Measurements from ENCODE around the gene PSD4. TPM values are rescaled to one million over a fixed set of nuclear protein-coding genes. Genes with fewer than 3 reads are reported as not detected.

The PSD4 gene
- polyA plus RNA-seq, 2 of the 4 experiments (the other 2 are of a cell fraction), result 5.4 to 21.6 TPM

- DNase-seq (ENCODE audit: low read depth in 1 of 2, low spot score in 1 of 2) (no peak), ATAC-seq (no peak), FAIRE-seq (no peak)
- ChIA-PET CTCF (interaction anchor here (1.2 kb wide), 1 partner anchor 15 kb away, joined by 4 read pairs; no protein-coding TSS in a partner anchor), POLR2A (no interaction called here)
- Histone ChIP-seq H3K27ac (peak overlapping the region; percentile 96), H3K4me2 (no peak overlapping the region), H3K4me1 (peaks cover 84% of the 10 kb centered on the region), H3K9me3 (no peaks in the 10 kb centered on the region), H3K4me3 (no peak overlapping the region)
- 97% methylated on average over 4 of the region's 4 CpGs for WGBS (ENCODE audit: missing lambda C conversion rate)
- TF ChIP-seq NPAS2 (CRISPR knock-in tag; IDR thresholded peaks at IDR 0.05; ENCODE audit: borderline replicate concordance) (no peak), FOSB (CRISPR knock-in tag; IDR thresholded peaks at IDR 0.05) (no peak), TFCP2L1 (CRISPR knock-in tag; IDR thresholded peaks at IDR 0.05) (no peak), SMC3 (IDR thresholded peaks at IDR 0.05) (no peak), RARB (CRISPR knock-in tag; IDR thresholded peaks at IDR 0.05) (no peak), ZNF302 (CRISPR knock-in tag; IDR thresholded peaks at IDR 0.05) (no peak), HOXA7 (CRISPR knock-in tag; IDR thresholded peaks at IDR 0.05) (no peak), CHD2 (IDR thresholded peaks at IDR 0.05; ENCODE audit: low read length, partially characterized antibody) (no peak), EHF (CRISPR knock-in tag; IDR thresholded peaks at IDR 0.05) (no peak), RFX5 (IDR thresholded peaks at IDR 0.05) (no peak), RAD21 (conservative IDR thresholded peaks at IDR 0.05 in 1 of 2, IDR thresholded peaks at IDR 0.05 in 1 of 2) (no peak), RCOR1 (IDR thresholded peaks at IDR 0.05; ENCODE audit: low read depth, low read length) (no peak), EHMT2 (IDR thresholded peaks at IDR 0.05; ENCODE audit: low read depth) (no peak), CBX2 (IDR thresholded peaks at IDR 0.05; ENCODE audit: borderline replicate concordance, low read depth) (no peak), ZC3H11A (IDR thresholded peaks at IDR 0.05) (no peak), REST (IDR thresholded peaks at IDR 0.05) (no peak), EP300 (IDR thresholded peaks at IDR 0.05) (no peak), MAX (IDR thresholded peaks at IDR 0.05) (no peak), GATA3 (IDR thresholded peaks at IDR 0.05; ENCODE audit: borderline replicate concordance) (no peak)
- TF ChIP-seq, protein P1, sequence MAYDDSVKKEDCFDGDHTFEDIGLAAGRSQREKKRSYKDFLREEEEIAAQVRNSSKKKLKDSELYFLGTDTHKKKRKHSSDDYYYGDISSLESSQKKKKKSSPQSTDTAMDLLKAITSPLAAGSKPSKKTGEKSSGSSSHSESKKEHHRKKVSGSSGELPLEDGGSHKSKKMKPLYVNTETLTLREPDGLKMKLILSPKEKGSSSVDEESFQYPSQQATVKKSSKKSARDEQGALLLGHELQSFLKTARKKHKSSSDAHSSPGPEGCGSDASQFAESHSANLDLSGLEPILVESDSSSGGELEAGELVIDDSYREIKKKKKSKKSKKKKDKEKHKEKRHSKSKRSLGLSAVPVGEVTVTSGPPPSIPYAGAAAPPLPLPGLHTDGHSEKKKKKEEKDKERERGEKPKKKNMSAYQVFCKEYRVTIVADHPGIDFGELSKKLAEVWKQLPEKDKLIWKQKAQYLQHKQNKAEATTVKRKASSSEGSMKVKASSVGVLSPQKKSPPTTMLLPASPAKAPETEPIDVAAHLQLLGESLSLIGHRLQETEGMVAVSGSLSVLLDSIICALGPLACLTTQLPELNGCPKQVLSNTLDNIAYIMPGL (CRISPR knock-in tag; IDR thresholded peaks at IDR 0.05; ENCODE audit: borderline replicate concordance), result no peak
These were observed 40.4 kb downstream of the PSD4 start for GRCh38 chr2:113214141-113214540.

DNA sequence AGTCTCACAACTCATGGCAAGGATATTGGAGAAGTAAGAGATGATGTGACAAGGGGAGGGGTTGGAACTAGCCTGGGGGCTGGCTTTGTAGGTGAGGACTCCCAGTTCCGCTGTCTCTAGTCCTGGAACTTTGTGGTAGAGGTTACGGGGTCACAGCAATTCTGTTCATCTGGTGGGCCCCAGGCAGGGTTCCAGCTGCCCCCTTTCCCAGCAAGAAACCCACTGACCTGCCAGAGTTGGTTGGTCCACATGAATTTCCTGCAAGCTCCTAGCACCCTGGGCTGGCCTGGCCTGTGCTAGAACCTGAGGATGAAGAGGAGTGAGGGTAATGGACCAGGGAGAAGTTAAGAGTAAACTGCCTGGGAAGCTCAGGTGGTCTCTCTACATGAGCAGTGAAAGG, 41.3 kb downstream of the PSD4 start:
- DNase-seq (ENCODE audit: low read depth in 1 of 2, low spot score in 1 of 2), result no peak
- POLR2A ChIA-PET, result no interaction called here
- H3K4me1 ChIP-seq, result peaks cover 84% of the 10 kb centered on the region
- 90% methylated on average over 2 of the region's 2 CpGs for WGBS (ENCODE audit: missing lambda C conversion rate)
- no peak overlapping the region for H3K4me2 ChIP-seq
- FAIRE-seq, result no peak
- peak overlapping the region; percentile 96 for H3K27ac ChIP-seq
- H3K9me3 ChIP-seq, result no peaks in the 10 kb centered on the region
- H3K4me3 ChIP-seq, result no peak overlapping the region
- CTCF ChIA-PET, result interaction anchor here (3.4 kb wide), 2 partner anchors 11 to 156 kb away, joined by 16 to 18 read pairs; no protein-coding TSS in a partner anchor
- ATAC-seq, result no peak
- TF ChIP-seq KDM5A (IDR thresholded peaks at IDR 0.05), result no peak
- TF ChIP-seq RFX5 (IDR thresholded peaks at IDR 0.05), result no peak
- TF ChIP-seq GATA3 (IDR thresholded peaks at IDR 0.05; ENCODE audit: borderline replicate concordance), result no peak
- no peak for TF ChIP-seq NFE2L2 (conservative IDR thresholded peaks at IDR 0.05; ENCODE audit: low read length)
- TF ChIP-seq, protein P2, sequence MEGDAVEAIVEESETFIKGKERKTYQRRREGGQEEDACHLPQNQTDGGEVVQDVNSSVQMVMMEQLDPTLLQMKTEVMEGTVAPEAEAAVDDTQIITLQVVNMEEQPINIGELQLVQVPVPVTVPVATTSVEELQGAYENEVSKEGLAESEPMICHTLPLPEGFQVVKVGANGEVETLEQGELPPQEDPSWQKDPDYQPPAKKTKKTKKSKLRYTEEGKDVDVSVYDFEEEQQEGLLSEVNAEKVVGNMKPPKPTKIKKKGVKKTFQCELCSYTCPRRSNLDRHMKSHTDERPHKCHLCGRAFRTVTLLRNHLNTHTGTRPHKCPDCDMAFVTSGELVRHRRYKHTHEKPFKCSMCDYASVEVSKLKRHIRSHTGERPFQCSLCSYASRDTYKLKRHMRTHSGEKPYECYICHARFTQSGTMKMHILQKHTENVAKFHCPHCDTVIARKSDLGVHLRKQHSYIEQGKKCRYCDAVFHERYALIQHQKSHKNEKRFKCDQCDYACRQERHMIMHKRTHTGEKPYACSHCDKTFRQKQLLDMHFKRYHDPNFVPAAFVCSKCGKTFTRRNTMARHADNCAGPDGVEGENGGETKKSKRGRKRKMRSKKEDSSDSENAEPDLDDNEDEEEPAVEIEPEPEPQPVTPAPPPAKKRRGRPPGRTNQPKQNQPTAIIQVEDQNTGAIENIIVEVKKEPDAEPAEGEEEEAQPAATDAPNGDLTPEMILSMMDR (IDR thresholded peaks at IDR 0.05), result no peak
- no peak for TF ChIP-seq HOXB5 (CRISPR knock-in tag; IDR thresholded peaks at IDR 0.05)
- TF ChIP-seq POLR2AphosphoS2 (conservative IDR thresholded peaks at IDR 0.05; ENCODE audit: low read length), result no peak
- no peak for TF ChIP-seq HEYL (CRISPR knock-in tag; IDR thresholded peaks at IDR 0.05)
- no peak for TF ChIP-seq EHMT2 (IDR thresholded peaks at IDR 0.05; ENCODE audit: low read depth)
- no peak for TF ChIP-seq PHF8 (IDR thresholded peaks at IDR 0.05; ENCODE audit: borderline replicate concordance, low read depth)
- no peak for TF ChIP-seq SMC3 (IDR thresholded peaks at IDR 0.05)
- no peak for TF ChIP-seq ZFP36 (IDR thresholded peaks at IDR 0.05; ENCODE audit: borderline replicate concordance, partially characterized antibody)
- no peak for TF ChIP-seq FOXS1 (CRISPR knock-in tag; IDR thresholded peaks at IDR 0.05)
- TF ChIP-seq PBX3 (IDR thresholded peaks at IDR 0.05), result no peak

All from A549 (cell line).